Nephron (organoid): ENCODE data around the gene HOMER2.
A peak's percentile ranks its signal among the peaks of the same experiment; 100 is the strongest.

ENCODE experiments used
- H3K27ac Mint-ChIP-seq, 3 experiments: 2 replicates each; pipeline ENCODE4 v1.8.0; 2020; ENCODE audit warnings: mixed read lengths in 3 of 3, mild to moderate bottlenecking in 2 of 3, moderate library complexity in 1 of 3
- H3K27me3 Mint-ChIP-seq: 2 replicates; pipeline ENCODE4 v1.8.0; 2021; ENCODE audit warnings: low read depth, mild to moderate bottlenecking, moderate library complexity, mixed read lengths
- H3K36me3 Mint-ChIP-seq: 2 replicates; pipeline ENCODE4 v1.8.0; 2020; ENCODE audit warnings: low read depth, mixed read lengths
- H3K4me1 Mint-ChIP-seq: 2 replicates; pipeline ENCODE4 v1.8.0; 2020; ENCODE audit warnings: mixed read lengths
- H3K4me3 Mint-ChIP-seq, 3 experiments: 2 replicates each; pipeline ENCODE4 v1.8.0; 2020; ENCODE audit warnings: mild to moderate bottlenecking in 3 of 3, mixed read lengths in 3 of 3, moderate library complexity in 2 of 3
- H3K9me3 Mint-ChIP-seq: 2 replicates; pipeline ENCODE4 v1.8.0; 2020; ENCODE audit warnings: mixed read lengths
- TF ChIP-seq, protein P1 (sequence below), 3 experiments: fragments of 200-600 bp; sonication (generic); IDR thresholded peaks; one replicate each; pipeline ENCODE4 v1.5.0; 2021; ENCODE audit warnings: antibody characterized with exemption in 3 of 3; ENCODE audit not compliant: unreplicated experiment in 3 of 3

The HOMER2 gene

DNA sequence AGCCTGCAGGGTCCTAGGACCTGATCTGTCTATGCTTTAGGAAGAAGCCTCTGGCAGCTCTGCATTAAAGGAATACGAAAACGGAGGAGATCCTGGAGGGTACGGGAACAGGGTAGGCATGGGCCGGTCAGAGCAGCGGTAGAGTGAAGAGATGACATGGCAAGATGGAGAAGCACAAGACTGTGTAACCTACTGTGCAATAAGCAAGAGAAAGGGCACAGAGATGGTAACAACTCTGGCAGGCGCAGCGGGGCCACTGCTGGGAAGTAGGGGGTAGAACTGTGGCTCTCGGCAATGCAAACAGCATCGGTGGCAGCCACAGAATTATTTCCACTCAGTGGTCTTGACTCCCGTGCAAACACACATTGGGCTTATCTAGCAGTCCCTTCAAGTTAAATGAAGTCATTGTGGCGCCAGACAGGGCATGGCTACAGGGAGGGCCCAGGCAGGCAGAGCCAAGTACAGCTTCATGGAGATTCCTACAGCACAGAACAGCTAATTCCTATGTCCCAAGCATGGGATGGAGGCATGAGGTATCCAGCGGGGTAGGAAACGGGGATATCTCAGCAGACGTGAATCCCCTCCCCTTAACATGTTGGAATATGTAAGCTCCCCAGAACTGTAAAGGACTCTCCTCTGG lies 114.3 kb downstream of the HOMER2 start:
- Mint-ChIP-seq H3K36me3 (peaks cover 69% of the 10 kb centered on the region), H3K27ac (no peak overlapping the region), H3K9me3 (peaks cover 6% of the 10 kb centered on the region), H3K27me3 (no peaks in the 10 kb centered on the region), H3K4me1 (no peaks in the 10 kb centered on the region), H3K4me3 (no peak overlapping the region)
- TF ChIP-seq, protein P1, sequence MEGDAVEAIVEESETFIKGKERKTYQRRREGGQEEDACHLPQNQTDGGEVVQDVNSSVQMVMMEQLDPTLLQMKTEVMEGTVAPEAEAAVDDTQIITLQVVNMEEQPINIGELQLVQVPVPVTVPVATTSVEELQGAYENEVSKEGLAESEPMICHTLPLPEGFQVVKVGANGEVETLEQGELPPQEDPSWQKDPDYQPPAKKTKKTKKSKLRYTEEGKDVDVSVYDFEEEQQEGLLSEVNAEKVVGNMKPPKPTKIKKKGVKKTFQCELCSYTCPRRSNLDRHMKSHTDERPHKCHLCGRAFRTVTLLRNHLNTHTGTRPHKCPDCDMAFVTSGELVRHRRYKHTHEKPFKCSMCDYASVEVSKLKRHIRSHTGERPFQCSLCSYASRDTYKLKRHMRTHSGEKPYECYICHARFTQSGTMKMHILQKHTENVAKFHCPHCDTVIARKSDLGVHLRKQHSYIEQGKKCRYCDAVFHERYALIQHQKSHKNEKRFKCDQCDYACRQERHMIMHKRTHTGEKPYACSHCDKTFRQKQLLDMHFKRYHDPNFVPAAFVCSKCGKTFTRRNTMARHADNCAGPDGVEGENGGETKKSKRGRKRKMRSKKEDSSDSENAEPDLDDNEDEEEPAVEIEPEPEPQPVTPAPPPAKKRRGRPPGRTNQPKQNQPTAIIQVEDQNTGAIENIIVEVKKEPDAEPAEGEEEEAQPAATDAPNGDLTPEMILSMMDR (IDR thresholded peaks at IDR 0.05; ENCODE audit: unreplicated experiment in 3 of 3), result no peak

DNA sequence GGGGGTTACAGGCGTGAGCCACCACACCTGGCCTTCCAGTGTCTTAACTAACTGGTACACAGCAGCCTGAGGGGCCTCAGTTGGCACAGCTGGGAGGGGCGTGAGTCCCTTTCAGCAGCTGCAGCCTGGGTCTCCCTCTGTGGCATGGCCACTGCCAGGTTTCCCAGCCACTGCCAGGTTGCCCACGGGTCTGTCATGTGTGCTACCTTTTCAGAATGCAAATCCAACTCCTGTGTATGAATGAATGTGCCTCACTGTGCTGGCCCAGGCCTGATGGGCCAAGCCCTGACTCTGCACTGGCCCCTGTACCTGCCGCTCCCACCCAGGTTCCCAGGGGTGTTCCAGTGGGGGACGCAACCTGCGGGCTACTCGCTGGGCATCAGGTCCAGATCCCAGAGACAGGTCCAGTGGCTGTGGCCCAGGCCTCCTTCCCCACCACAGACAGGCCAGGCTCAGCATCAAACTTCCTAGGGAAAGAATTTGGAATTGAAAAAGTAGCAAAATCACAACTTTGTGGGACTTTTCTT lies 117.1 kb downstream of the HOMER2 start:
- Mint-ChIP-seq H3K9me3 (peaks cover 6% of the 10 kb centered on the region), H3K4me3 (no peak overlapping the region), H3K27ac (no peak overlapping the region), H3K36me3 (peaks cover 85% of the 10 kb centered on the region), H3K27me3 (no peaks in the 10 kb centered on the region), H3K4me1 (no peaks in the 10 kb centered on the region)
- TF ChIP-seq, protein P1 (IDR thresholded peaks at IDR 0.05; ENCODE audit: unreplicated experiment in 3 of 3), result no peak

DNA sequence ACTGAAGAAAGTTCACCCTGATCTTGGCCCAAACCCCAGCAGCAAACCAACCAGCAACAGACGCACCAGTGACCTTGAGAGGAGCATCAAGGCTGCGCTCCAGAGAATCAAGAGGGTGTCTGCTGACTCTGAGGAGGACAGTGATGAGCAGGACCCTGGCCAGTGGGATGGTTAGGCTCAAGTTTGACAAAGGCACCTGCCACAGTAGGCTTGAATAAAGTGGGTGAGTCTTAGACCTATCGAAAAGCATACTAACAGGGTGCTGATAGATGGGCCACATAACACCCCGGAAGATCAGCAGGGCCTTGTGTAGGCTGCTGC lies 119.2 kb downstream of the HOMER2 start:
- Mint-ChIP-seq H3K27me3 (no peaks in the 10 kb centered on the region), H3K9me3 (peaks cover 6% of the 10 kb centered on the region), H3K36me3 (peaks cover 85% of the 10 kb centered on the region), H3K4me1 (no peaks in the 10 kb centered on the region), H3K27ac (peak overlapping the region in 1 of 3 experiments; percentile 69), H3K4me3 (no peak overlapping the region)
- TF ChIP-seq, protein P1 (IDR thresholded peaks at IDR 0.05; ENCODE audit: unreplicated experiment in 3 of 3), result no peak

DNA sequence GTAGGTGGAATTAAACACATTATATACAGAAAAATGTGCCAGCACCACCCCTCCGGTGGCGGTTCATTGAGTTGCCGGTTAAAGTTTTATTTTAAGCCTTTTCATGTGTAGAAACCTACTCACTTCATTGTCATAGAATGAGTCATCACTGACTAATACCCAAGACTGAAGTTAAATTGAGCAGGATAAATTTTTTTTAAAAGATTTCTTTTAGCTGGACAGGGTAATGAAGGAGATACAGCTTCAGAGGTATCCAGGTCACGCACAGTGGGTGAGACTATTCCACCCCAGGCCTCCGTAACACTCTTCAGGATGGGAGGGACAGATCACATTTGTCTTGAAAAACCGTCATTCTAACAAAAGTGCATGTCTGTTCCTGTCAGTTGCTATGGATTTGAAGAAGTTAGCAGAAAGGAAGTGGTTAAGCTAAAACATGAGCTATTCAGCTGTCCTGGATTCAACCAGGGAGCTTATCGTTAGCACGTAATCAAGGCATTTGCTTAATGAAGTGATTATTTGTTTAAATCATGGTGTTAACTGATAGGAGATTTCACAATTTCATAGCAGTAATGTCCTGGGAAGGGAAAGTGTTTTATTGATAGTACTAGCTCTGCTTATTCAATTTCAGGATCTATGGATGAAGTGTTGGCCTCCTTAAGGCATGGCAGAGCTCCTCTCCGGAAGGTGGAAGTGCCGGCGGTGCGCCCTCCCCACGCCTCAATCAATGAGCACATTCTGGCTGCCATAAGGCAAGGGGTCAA lies 119.7 kb downstream of the HOMER2 start:
- Mint-ChIP-seq H3K4me1 (no peaks in the 10 kb centered on the region), H3K4me3 (no peak overlapping the region), H3K36me3 (peaks cover 85% of the 10 kb centered on the region), H3K9me3 (peaks cover 2% of the 10 kb centered on the region), H3K27ac (peak overlapping the region; percentile 62 to 72 (median 69)), H3K27me3 (no peaks in the 10 kb centered on the region)
- TF ChIP-seq, protein P1 (IDR thresholded peaks at IDR 0.05; ENCODE audit: unreplicated experiment in 3 of 3), result no peak

DNA sequence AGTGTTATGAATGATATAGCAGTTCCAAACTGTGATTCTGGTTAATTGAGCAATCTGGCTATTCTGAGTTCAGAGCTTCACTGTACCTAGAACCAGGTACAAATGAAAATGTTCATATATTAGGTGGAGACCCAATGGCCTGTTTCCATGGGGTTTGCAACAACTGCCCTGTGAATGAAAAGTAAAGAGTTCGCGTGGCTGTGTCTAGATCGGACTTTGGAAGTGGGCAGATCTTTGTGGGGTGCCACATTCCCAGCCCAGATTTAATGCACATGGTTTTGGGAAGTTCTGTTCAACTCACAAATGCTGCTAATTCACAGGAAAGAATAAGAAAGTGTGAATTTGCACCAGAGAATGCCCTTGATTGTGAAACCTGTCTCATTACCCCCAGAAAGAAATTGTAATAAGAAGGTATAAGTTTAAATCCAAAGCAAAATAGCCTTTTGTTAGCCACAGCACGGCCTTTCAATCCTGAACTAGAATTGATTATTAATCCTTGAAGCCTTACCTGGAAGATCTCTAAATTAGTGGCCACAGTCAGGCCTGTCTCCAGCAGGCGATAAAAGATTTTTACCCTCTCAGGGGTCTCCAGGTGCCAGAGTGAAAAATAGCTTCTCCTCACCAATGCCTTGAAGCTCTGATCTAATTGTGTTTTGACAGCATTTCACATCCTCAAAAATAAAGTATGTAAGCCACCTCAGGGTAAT lies 120.5 kb downstream of the HOMER2 start:
- H3K4me1 Mint-ChIP-seq, result no peaks in the 10 kb centered on the region
- H3K9me3 Mint-ChIP-seq, result no peaks in the 10 kb centered on the region
- H3K36me3 Mint-ChIP-seq, result peaks cover 81% of the 10 kb centered on the region

More for the DNA sequence above, 120.5 kb downstream of the HOMER2 start:
- TF ChIP-seq, protein P1 (IDR thresholded peaks at IDR 0.05; ENCODE audit: unreplicated experiment in 3 of 3), result no peak
- no peak overlapping the region for H3K4me3 Mint-ChIP-seq
- H3K27me3 Mint-ChIP-seq, result no peaks in the 10 kb centered on the region
- H3K27ac Mint-ChIP-seq, result peak overlapping the region; percentile 62 to 72 (median 69)
